ENCODE measurements around the gene SLC35E4.
"Not testable (repeated sequence)": the region's sequence is repeated elsewhere in the genome, so short reads cannot be mapped to it uniquely, and the experiment has no call there.

The SLC35E4 gene

DNA sequence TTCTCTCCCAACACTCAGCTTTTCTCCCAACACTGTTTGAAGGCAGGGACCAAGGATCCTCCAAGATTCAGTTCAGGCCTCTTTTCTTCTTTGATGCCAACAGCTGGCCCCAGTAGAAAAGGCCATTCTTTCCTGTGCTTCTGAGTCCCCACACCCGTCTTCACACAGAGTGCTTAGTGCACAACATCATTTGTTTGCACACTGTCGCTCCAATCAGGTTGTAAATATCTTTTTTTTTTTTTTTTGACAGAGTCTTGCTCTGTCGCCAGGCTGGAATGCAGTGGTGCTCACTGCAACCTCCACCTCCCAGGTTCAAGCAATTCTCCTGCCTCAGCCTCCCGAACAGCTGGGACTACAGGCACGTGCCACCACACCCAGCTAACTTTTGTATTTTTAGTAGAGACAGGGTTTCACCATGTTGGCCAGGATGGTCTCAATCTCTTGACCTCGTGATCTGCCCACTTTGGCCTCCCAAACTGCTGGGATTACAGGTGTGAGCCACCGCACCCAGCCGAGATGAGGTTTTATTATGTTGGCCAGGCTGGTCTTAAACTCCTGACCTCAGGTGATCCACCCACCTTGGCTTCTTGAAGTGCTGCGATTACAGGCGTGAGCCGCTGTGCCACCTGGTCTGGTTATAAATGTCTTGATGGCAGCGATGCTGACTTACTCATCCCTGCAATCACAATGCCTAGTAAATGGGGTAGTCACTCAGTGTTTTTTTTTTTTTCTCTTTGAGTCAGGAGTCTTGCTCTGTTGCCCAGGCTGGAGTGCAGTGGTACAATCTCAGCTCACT is 44.5 kb downstream of the SLC35E4 start:
- not testable (repeated sequence) for H3K79me2 ChIP-seq (ENCODE audit: control insufficient read depth, insufficient read depth, low read length, poor library complexity); H2BK12ac ChIP-seq (ENCODE audit: low read length); H3K4me3 ChIP-seq (ENCODE audit: low read depth, low read length); H3K4me2 ChIP-seq (ENCODE audit: low read length); H3K36me3 ChIP-seq (ENCODE audit: control insufficient read depth in 1 of 2, insufficient read depth in 2 of 2, low read length in 2 of 2); H3K9me3 ChIP-seq (ENCODE audit: insufficient read depth, low read depth, low read length); DNase-seq; H3K27ac ChIP-seq (ENCODE audit: low read depth, low read length); H3K27me3 ChIP-seq (ENCODE audit: insufficient read depth, low read length); H2BK120ac ChIP-seq (ENCODE audit: insufficient read depth, low read length, poor library complexity); H3K9ac ChIP-seq (ENCODE audit: low read length); H3K23ac ChIP-seq (ENCODE audit: low read length); H2BK5ac ChIP-seq (ENCODE audit: low read depth, low read length, poor library complexity); H4K12ac ChIP-seq (ENCODE audit: low read depth, low read length); H3K4me1 ChIP-seq (ENCODE audit: control insufficient read depth in 1 of 2, insufficient read depth in 2 of 2, low read length in 2 of 2); H3K18ac ChIP-seq (ENCODE audit: low read length); H4K91ac ChIP-seq (ENCODE audit: low read depth, low read length); H3K4ac ChIP-seq (ENCODE audit: low read depth, low read length); H3K14ac ChIP-seq (ENCODE audit: low read length); H2AK5ac ChIP-seq (ENCODE audit: low read length); H4K8ac ChIP-seq (ENCODE audit: low read depth, low read length); H3K79me1 ChIP-seq (ENCODE audit: low read length); H2AFZ ChIP-seq (ENCODE audit: insufficient read depth, low read length, poor library complexity)
- whole genome bisulfite sequencing (ENCODE audit: extremely low coverage, insufficient coverage, insufficient read length), result no CpG with 5 or more reads among the region's 12 CpGs

DNA sequence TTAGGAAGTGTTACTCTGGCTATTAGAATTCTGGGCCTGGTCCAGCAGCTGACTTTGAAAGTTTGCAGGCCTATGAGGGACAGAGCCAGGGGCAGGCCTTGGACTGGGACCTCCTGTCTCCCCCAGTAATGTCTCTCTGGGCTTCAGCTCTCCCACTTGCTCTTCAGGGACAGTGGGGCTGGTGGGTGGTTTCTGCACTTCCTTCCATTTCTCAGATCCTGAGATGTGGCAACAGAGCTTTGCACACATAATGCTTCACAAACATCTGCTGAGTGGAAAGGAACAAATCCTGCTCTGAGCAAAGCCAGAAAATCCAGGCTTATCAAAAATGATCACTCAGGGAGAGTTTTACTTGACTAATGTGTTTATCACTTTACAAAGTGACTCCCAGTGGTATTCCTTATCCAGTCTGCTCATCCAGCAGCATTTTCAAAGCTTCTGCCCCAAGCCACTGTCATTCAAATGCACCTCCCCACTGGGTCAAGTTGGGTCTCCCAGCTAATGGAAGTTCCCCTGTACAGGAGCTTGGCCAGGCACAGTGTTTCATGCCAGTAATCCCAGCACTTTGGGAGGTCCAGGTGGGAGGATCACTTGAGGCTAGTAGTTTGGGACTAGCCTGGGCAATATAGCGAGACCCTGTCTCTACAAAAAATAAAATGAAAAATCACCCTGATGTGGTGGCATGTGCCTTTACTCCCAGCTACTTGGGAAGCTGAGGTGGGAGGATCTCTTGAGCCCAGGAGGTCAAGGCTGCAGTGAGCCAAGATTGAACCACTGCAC is 45.6 kb downstream of the SLC35E4 start:
- no peak overlapping the region for H2BK120ac ChIP-seq (ENCODE audit: insufficient read depth, low read length, poor library complexity)
- H3K4ac ChIP-seq (ENCODE audit: low read depth, low read length), result no peak overlapping the region
- H3K4me2 ChIP-seq (ENCODE audit: low read length), result no peak overlapping the region
- no peak overlapping the region for H4K8ac ChIP-seq (ENCODE audit: low read depth, low read length)
- no peaks in the 10 kb centered on the region for H3K79me2 ChIP-seq (ENCODE audit: control insufficient read depth, insufficient read depth, low read length, poor library complexity)
- no peak overlapping the region for H3K9ac ChIP-seq (ENCODE audit: low read length)
- H3K79me1 ChIP-seq (ENCODE audit: low read length), result no peaks in the 10 kb centered on the region
- H4K12ac ChIP-seq (ENCODE audit: low read depth, low read length), result no peak overlapping the region
- H3K27me3 ChIP-seq (ENCODE audit: insufficient read depth, low read length), result no peaks in the 10 kb centered on the region
- no peaks in the 10 kb centered on the region for H3K9me3 ChIP-seq (ENCODE audit: insufficient read depth, low read depth, low read length)
- H4K91ac ChIP-seq (ENCODE audit: low read depth, low read length), result no peak overlapping the region
- no peak overlapping the region for H2BK12ac ChIP-seq (ENCODE audit: low read length)
- no peak overlapping the region for H2AFZ ChIP-seq (ENCODE audit: insufficient read depth, low read length, poor library complexity)
- H3K4me1 ChIP-seq (ENCODE audit: control insufficient read depth in 1 of 2, insufficient read depth in 2 of 2, low read length in 2 of 2), result no peaks in the 10 kb centered on the region
- H3K18ac ChIP-seq (ENCODE audit: low read length), result no peak overlapping the region
- H3K27ac ChIP-seq (ENCODE audit: low read depth, low read length), result no peak overlapping the region
- no CpG with 5 or more reads among the region's 1 CpG for WGBS (ENCODE audit: extremely low coverage, insufficient coverage, insufficient read length)
- no peak overlapping the region for H2AK5ac ChIP-seq (ENCODE audit: low read length)
- no peak overlapping the region for H3K4me3 ChIP-seq (ENCODE audit: low read depth, low read length)
- no peak for DNase-seq
- H3K14ac ChIP-seq (ENCODE audit: low read length), result no peak overlapping the region
- H2BK5ac ChIP-seq (ENCODE audit: low read depth, low read length, poor library complexity), result no peak overlapping the region
- H3K36me3 ChIP-seq (ENCODE audit: control insufficient read depth in 1 of 2, insufficient read depth in 2 of 2, low read length in 2 of 2), result no peaks in the 10 kb centered on the region
- no peak overlapping the region for H3K23ac ChIP-seq (ENCODE audit: low read length)

- H3K79me2 ChIP-seq (ENCODE audit: control insufficient read depth, insufficient read depth, low read length, poor library complexity), result no peaks in the 10 kb centered on the region
Measured at GRCh38 chr22:30681831-30682230, 46.2 kb downstream of the SLC35E4 start.

DNA sequence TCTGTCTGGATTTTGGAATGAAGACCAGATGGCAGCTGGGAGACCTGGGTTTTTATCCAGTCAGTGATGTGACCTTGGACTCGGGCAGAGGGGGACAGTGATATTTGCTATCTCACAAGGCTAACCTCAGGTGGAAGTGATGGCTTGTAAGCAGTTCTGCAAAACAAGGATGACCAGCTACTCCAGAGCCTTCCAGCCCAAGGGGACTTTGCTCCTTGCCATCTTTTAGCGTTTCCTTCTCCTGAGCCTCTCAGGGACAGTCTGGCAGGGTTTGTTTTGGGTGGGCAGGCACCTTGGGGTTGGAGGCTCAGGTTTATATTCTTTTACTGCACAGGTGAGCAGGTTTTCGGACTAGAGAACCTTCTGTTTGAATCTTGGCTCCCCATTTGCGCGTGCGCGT is 49.6 kb downstream of the SLC35E4 start:
- Histone ChIP-seq H2BK5ac (ENCODE audit: low read depth, low read length, poor library complexity) (no peak overlapping the region), H3K36me3 (ENCODE audit: control insufficient read depth in 1 of 2, insufficient read depth in 2 of 2, low read length in 2 of 2) (no peaks in the 10 kb centered on the region), H2AFZ (ENCODE audit: insufficient read depth, low read length, poor library complexity) (no peak overlapping the region), H2BK120ac (ENCODE audit: insufficient read depth, low read length, poor library complexity) (no peak overlapping the region), H4K12ac (ENCODE audit: low read depth, low read length) (no peak overlapping the region), H3K23ac (ENCODE audit: low read length) (no peak overlapping the region), H4K91ac (ENCODE audit: low read depth, low read length) (no peak overlapping the region), H2BK12ac (ENCODE audit: low read length) (no peak overlapping the region), H3K18ac (ENCODE audit: low read length) (no peak overlapping the region), H3K14ac (ENCODE audit: low read length) (no peak overlapping the region), H3K4ac (ENCODE audit: low read depth, low read length) (no peak overlapping the region), H3K4me1 (ENCODE audit: control insufficient read depth in 1 of 2, insufficient read depth in 2 of 2, low read length in 2 of 2) (no peaks in the 10 kb centered on the region), H3K27ac (ENCODE audit: low read depth, low read length) (no peak overlapping the region), H3K9ac (ENCODE audit: low read length) (no peak overlapping the region), H3K4me3 (ENCODE audit: low read depth, low read length) (no peak overlapping the region), H3K4me2 (ENCODE audit: low read length) (no peak overlapping the region), H3K79me1 (ENCODE audit: low read length) (no peaks in the 10 kb centered on the region), H3K9me3 (ENCODE audit: insufficient read depth, low read depth, low read length) (no peaks in the 10 kb centered on the region), H2AK5ac (ENCODE audit: low read length) (no peak overlapping the region), H3K79me2 (ENCODE audit: control insufficient read depth, insufficient read depth, low read length, poor library complexity) (no peaks in the 10 kb centered on the region), H3K27me3 (ENCODE audit: insufficient read depth, low read length) (no peaks in the 10 kb centered on the region), H4K8ac (ENCODE audit: low read depth, low read length) (no peak overlapping the region)
- no peak for DNase-seq
- WGBS (ENCODE audit: extremely low coverage, insufficient coverage, insufficient read length), result no CpG with 5 or more reads among the region's 7 CpGs

More at GRCh38 chr22:30681831-30682230, 46.2 kb downstream of the SLC35E4 start:
- WGBS (ENCODE audit: extremely low coverage, insufficient coverage, insufficient read length), result no CpG with 5 or more reads among the region's 2 CpGs
- Histone ChIP-seq H3K9me3 (ENCODE audit: insufficient read depth, low read depth, low read length) (no peaks in the 10 kb centered on the region), H3K14ac (ENCODE audit: low read length) (no peak overlapping the region), H3K4me2 (ENCODE audit: low read length) (no peak overlapping the region), H3K18ac (ENCODE audit: low read length) (no peak overlapping the region), H2BK120ac (ENCODE audit: insufficient read depth, low read length, poor library complexity) (no peak overlapping the region), H3K23ac (ENCODE audit: low read length) (no peak overlapping the region), H3K4ac (ENCODE audit: low read depth, low read length) (no peak overlapping the region), H4K12ac (ENCODE audit: low read depth, low read length) (no peak overlapping the region), H4K8ac (ENCODE audit: low read depth, low read length) (no peak overlapping the region), H2BK5ac (ENCODE audit: low read depth, low read length, poor library complexity) (no peak overlapping the region), H3K36me3 (ENCODE audit: control insufficient read depth in 1 of 2, insufficient read depth in 2 of 2, low read length in 2 of 2) (no peaks in the 10 kb centered on the region), H4K91ac (ENCODE audit: low read depth, low read length) (no peak overlapping the region), H3K27ac (ENCODE audit: low read depth, low read length) (no peak overlapping the region), H2AK5ac (ENCODE audit: low read length) (no peak overlapping the region), H3K9ac (ENCODE audit: low read length) (no peak overlapping the region), H3K4me1 (ENCODE audit: control insufficient read depth in 1 of 2, insufficient read depth in 2 of 2, low read length in 2 of 2) (no peaks in the 10 kb centered on the region), H3K4me3 (ENCODE audit: low read depth, low read length) (no peak overlapping the region), H3K79me1 (ENCODE audit: low read length) (no peaks in the 10 kb centered on the region), H3K27me3 (ENCODE audit: insufficient read depth, low read length) (no peaks in the 10 kb centered on the region), H2BK12ac (ENCODE audit: low read length) (no peak overlapping the region), H2AFZ (ENCODE audit: insufficient read depth, low read length, poor library complexity) (no peak overlapping the region)
- DNase-seq, result no peak
